Islet of Langerhans (tissue), 1 donor: ENCODE data around the gene MUC5B.
"Not testable (repeated sequence)": the region's sequence is repeated elsewhere in the genome, so short reads cannot be mapped to it uniquely, and the experiment has no call there.

Experiments used
- FAIRE-seq: peaks from one replicate; lab custom pipeline; 2011; peaks lifted over from hg19 to GRCh38; lab: Jason Lieb, UNC

The MUC5B gene

GRCh38 chr11:1203505-1204271 is 19.2 kb upstream of the MUC5B start:
- no peak for FAIRE-seq

- FAIRE-seq: no peak
These were observed 18.3 kb upstream of the MUC5B start for GRCh38 chr11:1204381-1205101.

GRCh38 chr11:1205121-1205986 is 17.5 kb upstream of the MUC5B start:
- no peak for FAIRE-seq

GRCh38 chr11:1205987-1206331 is 16.9 kb upstream of the MUC5B start:
- no peak for FAIRE-seq

GRCh38 chr11:1206391-1207271 is 16.2 kb upstream of the MUC5B start:
- no peak for FAIRE-seq

GRCh38 chr11:1207401-1208143 is 15.3 kb upstream of the MUC5B start:
- FAIRE-seq: no peak

- no peak for FAIRE-seq
These were observed 14.8 kb upstream of the MUC5B start for GRCh38 chr11:1208144-1208393.

- FAIRE-seq: no peak
These were observed 14.2 kb upstream of the MUC5B start for GRCh38 chr11:1208394-1209261.

- no peak for FAIRE-seq
These were observed 13.4 kb upstream of the MUC5B start for GRCh38 chr11:1209371-1210057.

GRCh38 chr11:1211838-1212237 is 11.0 kb upstream of the MUC5B start:
- FAIRE-seq: no peak

- not testable (repeated sequence) for FAIRE-seq
These were observed 7.0 kb upstream of the MUC5B start for GRCh38 chr11:1215826-1216225.

GRCh38 chr11:1217151-1217550 is 5.7 kb upstream of the MUC5B start:
- FAIRE-seq: no peak

GRCh38 chr11:1218256-1218787 is 4.5 kb upstream of the MUC5B start:
- no peak for FAIRE-seq

- FAIRE-seq: no peak
These were observed 3.9 kb upstream of the MUC5B start for GRCh38 chr11:1218788-1219445.

GRCh38 chr11:1219446-1219833 is 3.4 kb upstream of the MUC5B start:
- FAIRE-seq: no peak

GRCh38 chr11:1219834-1220815 is 2.7 kb upstream of the MUC5B start:
- no peak for FAIRE-seq

GRCh38 chr11:1220941-1221721 is 1.7 kb upstream of the MUC5B start:
- FAIRE-seq: no peak
